ENCODE data around the gene CYTH1.

Gene CYTH1

GRCh38 chr17:78715000-78715771 is 66.9 kb downstream of the CYTH1 start:
- DNase-seq = no peak

- DNase-seq = no peak
Observed at GRCh38 chr17:78714534-78714933, 67.5 kb downstream of the CYTH1 start.

GRCh38 chr17:78712043-78712442 is 70.0 kb downstream of the CYTH1 start:
- DNase-seq = no peak

- DNase-seq = no peak
Observed at GRCh38 chr17:78710607-78711006, 71.5 kb downstream of the CYTH1 start.

DNA sequence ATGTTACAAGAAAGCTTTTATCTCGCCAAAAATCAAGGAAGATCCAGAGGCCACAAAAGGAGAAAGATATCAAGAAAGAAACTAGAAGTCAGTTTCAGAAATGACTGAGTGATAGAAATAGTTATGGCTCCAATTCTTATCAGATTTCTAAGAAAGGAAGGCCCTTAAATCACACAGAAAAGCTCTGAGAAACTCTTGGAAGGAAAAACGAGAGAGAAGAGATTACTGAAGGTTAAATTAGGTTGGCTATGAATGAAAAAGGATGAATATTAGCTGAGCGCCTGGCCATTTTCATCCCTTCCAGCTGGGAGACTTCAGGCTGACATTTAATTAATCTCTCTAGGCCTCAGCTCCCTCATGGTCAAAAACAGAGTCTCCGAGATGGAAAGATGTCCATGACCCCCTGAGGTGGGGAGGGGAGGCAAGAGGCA is 72.3 kb downstream of the CYTH1 start:
- DNase-seq = no peak

DNA sequence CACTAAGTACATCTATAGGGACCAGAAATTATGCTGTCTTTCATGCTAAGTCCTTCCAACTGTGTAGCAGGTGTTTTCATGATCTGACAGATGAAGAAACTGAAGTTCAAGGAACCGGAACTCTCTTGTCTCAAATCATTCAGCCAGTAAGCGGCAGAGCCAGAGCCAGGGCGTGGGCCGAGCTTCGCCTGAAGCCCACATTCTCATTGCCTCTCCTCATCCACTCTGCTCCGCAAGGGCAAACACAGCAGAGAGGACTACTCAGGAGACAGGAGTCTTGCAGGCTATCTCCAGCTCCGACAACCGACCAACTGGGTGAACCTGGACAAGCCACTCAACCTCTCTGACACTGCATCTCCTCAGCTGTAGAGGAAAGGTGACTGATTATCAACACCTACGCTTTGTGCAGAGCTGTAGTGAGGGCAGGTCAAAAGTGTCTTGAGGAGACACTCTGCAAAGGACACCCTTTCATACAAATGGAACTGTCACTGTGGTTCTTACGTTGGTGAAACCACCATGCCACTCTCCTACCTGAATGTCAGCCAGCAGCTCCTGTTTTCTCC is 72.9 kb downstream of the CYTH1 start:
- DNase-seq = no peak

DNA sequence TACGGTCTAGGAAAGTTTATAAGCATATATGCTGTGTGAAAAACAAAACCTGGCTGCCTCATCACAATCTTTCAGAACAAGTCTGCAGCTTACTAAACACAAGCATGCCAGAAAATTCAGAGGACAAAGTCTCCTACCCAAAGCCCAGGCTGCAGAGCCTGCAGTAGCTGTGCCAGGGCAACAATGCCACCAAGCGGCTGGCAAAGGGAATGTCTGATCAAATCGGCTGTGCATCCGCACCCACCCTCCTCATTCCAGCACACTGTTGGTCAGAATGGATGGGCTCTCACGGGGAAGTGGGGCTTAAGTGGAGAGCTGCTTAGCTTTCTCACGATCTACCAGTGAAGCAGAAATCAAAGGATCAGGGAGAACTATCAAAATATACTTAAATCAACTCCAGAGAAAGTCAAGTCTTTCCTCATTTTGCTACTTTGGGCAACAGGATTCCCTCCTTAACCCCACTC is 73.5 kb downstream of the CYTH1 start:
- peak; percentile 63 for DNase-seq

DNA sequence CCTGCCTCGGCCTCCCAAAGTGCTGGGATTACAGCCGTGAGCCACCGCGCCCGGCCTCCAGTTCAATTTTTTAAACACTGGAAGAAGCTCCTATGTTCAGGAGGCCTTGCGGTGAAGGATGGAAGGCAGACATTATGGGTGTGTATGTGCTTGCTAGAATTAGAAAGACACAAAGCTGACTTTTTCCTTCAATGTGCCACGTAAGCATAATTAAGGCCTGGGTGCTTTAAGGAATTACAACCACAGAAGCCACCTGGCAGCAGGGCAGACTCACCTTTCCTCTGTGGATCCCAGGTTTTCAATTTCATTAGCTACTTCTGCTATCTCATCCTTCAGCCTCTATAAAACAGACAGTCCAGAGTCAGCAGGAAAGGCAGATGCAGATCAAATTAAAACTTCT is 74.2 kb downstream of the CYTH1 start:
- no peak for DNase-seq

DNA sequence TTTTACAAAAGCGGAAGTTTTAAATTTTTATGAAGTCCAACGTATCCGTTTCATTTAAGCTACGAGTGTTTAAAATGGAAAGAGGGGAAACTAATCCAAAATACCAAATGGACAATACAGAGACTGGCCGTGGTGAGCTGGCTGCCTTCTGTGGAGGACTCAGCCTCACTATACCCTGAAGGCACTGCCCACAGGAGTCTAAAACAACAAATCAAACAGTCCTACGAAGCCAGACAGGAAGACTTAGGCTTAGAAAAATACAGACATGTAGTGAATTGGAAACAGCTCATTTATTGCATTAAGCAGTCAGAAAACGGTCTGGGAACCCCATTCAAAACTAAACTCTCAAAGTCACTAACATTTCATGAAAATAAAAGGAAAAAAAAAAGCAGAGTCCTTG is 75.1 kb downstream of the CYTH1 start:
- DNase-seq = no peak

GRCh38 chr17:78706271-78706915 is 75.7 kb downstream of the CYTH1 start:
- no peak for DNase-seq

DNA sequence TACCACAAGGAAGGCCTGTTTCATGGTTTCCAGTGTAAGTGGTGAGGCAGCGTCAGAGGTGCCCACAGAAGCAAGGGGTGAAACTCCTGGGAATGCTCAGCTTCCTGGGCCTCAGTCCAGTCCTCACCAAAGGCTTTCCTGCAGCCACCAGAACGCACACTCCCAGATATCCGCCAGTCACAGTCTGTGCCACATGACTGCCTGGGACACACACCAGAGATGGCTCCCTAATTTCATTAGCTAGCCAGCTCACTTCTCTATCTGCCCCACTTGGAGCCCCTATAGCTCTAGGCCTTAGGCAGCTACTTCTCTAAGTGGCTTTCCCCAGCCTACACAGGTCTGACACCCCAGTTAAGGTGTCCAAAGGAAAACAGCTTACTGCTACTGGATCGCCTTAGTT is 77.0 kb downstream of the CYTH1 start:
- no peak for DNase-seq

DNA sequence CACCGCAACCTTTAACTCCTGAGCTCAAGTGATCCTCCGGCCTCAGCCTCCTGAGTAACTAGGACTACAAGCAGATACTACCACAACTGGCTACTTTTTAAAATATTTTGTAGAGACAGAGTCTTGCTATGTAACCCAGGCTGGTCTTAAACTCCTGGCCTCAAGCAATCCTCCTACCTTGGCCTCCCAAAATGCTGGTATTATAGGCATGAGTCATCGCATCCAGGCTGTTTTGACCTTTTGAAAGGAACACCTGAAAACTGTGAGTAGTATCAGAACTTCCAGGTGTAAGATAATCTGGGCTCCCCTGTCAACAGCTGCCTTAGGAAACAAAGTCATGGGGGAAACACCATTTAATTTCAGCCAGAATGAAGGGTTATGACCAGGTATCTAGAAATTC is 77.5 kb downstream of the CYTH1 start:
- DNase-seq = no peak

GRCh38 chr17:78697554-78698343 is 84.3 kb downstream of the CYTH1 start:
- no peak for DNase-seq

GRCh38 chr17:78697122-78697521 is 85.0 kb downstream of the CYTH1 start:
- no peak for DNase-seq

DNA sequence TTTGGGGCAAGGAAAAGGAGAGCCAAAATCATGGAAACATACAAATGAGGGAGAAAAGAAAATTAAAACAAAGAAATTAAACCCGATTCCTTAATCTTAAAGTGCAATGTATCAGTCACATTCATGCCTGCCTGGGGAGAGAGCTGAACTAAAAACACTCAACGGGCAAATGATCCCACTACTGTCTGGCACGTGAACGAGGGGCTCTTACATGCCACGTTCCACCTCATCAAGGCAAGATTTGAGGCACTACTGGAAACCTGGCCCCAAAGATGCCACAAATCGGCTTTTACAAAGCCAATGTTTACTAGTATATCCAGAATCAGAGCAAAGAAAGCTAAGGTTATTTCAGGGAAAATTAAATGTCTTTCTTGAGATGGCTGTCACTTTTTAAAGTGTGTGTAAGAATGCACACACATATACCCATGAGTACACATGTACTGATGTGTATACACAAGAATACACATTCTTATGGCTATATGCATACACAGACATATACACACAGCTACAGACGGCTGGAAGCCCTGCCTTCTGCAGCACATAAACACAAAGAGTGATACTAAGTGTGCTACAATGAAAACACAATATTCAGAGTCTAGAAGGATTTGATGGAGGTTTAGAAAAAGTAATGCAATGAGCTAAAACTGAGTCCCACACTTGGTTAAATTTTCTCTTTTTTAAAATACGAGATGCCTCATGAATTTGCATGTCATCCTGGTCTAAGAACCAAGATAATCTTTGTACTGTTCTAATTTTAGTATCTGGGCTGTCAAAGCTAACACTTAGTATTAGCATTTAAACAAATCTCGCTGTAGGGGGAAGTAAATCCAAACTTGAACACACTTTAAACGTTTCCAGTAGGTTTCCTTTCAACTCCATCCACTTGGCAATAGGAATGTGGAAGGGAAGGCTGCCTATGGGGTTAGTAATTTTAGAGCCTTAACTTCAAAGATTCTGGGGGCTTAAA is 85.8 kb downstream of the CYTH1 start:
- no peak for DNase-seq

- DNase-seq = no peak
Observed at GRCh38 chr17:78694805-78695531, 87.1 kb downstream of the CYTH1 start.

DNA sequence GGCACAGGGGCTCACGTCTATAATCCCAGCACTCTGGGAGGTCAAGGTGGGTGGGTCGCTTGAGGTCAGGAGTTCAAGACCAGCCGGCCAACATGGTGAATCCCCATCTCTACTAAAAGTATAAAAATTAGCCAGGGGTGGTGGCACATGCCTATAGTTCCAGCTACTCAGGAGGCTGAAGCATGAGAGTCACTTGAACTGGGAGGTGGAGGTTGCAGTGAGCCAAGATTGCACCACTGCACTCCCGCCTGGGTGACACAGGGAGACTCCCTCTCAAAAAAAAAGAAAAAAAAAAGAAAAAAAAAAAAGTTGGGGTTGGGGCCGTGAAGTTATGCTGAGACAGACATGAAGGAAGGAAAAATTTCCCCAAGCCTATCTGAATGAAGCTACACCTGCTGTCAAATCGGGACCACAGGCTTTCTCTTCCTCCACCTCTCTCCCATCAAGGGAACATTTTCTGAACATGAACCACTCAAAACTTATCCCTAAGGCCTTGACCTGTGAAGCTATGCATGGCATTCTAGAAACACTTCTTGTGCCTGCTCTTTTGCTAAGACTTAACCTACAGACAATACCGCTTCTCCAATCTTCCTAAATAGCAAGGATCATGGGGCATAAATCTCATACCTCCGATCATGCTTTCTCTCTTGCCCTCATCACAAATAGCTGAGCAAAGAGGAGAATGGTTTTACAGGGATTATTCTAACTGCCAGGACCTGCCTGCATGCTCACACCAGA is 88.6 kb downstream of the CYTH1 start:
- no peak for DNase-seq

- no peak for DNase-seq
Observed at GRCh38 chr17:78692460-78693010, 89.5 kb downstream of the CYTH1 start.

- DNase-seq = no peak
Observed at GRCh38 chr17:78689029-78689428, 93.0 kb downstream of the CYTH1 start.

DNA sequence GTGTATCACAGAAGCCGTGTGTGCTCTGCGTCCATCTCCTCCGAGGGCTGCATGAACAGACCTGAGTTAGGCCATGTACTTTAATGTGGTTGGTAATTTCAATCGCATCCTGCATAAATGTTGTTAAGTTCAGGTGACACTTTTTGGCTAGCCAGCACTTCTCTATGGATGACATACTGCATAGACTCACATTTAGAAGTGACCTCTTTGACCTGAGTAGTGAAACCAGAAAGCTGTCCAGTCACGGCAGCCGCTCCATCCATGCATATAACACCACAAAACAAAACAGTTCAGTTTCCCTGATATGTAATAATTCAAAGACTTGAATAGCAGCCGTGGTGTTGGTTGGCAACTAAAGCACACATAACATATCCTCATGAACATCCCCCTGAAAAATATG is 94.1 kb downstream of the CYTH1 start:
- DNase-seq = no peak

Data from NCI-H2227 treated with DMSO at 0.1 percent for 48 hours (cell line).